Stimulated activated CD4-positive, alpha-beta T cell treated with anti-CD3 and anti-CD28 coated beads, Interleukin-4, amount 100 ng/mL, for 24 hours (primary cell): Measurements from ENCODE around the gene CADM2.
"Not testable (repeated sequence)": the region's sequence is repeated elsewhere in the genome, so short reads cannot be mapped to it uniquely, and the experiment has no call there.

Source experiments
- DNase-seq: peaks from one replicate; pipeline ENCODE4 v3.0.0-alpha.2; 2020

Gene CADM2

GRCh38 chr3:85495602-85496001 lies 536.8 kb downstream of the CADM2 start:
- DNase-seq: no peak

GRCh38 chr3:85498177-85498576 lies 539.4 kb downstream of the CADM2 start:
- DNase-seq: no peak

GRCh38 chr3:85502148-85502875 lies 543.5 kb downstream of the CADM2 start:
- DNase-seq: no peak

GRCh38 chr3:85504129-85504784 lies 545.5 kb downstream of the CADM2 start:
- DNase-seq: not testable (repeated sequence)

- not testable (repeated sequence) for DNase-seq
These were observed 546.2 kb downstream of the CADM2 start for GRCh38 chr3:85504785-85505511.

GRCh38 chr3:85507052-85507451 lies 548.3 kb downstream of the CADM2 start:
- not testable (repeated sequence) for DNase-seq

- DNase-seq: no peak
These were observed 549.9 kb downstream of the CADM2 start for GRCh38 chr3:85508659-85509058.

- DNase-seq: no peak
These were observed 557.4 kb downstream of the CADM2 start for GRCh38 chr3:85516146-85516545.

- DNase-seq: no peak
These were observed 565.3 kb downstream of the CADM2 start for GRCh38 chr3:85524104-85524503.

GRCh38 chr3:85525264-85525663 lies 566.5 kb downstream of the CADM2 start:
- no peak for DNase-seq

- no peak for DNase-seq
These were observed 574.8 kb downstream of the CADM2 start for GRCh38 chr3:85533586-85533985.

GRCh38 chr3:85535517-85535916 lies 576.7 kb downstream of the CADM2 start:
- DNase-seq: no peak

GRCh38 chr3:85539232-85539631 lies 580.4 kb downstream of the CADM2 start:
- DNase-seq: no peak

- no peak for DNase-seq
These were observed 595.4 kb downstream of the CADM2 start for GRCh38 chr3:85554153-85554552.

GRCh38 chr3:85560088-85560785 lies 601.4 kb downstream of the CADM2 start:
- DNase-seq: no peak

- DNase-seq: peak; percentile 18
These were observed 608.4 kb downstream of the CADM2 start for GRCh38 chr3:85567071-85567676.

GRCh38 chr3:85570819-85571218 lies 612.0 kb downstream of the CADM2 start:
- DNase-seq: no peak

GRCh38 chr3:85571835-85572234 lies 613.0 kb downstream of the CADM2 start:
- no peak for DNase-seq

- no peak for DNase-seq
These were observed 613.6 kb downstream of the CADM2 start for GRCh38 chr3:85572426-85572825.

GRCh38 chr3:85572978-85573377 lies 614.2 kb downstream of the CADM2 start:
- DNase-seq: no peak

GRCh38 chr3:85574006-85574705 lies 615.4 kb downstream of the CADM2 start:
- no peak for DNase-seq

- DNase-seq: peak; percentile 40
These were observed 617.4 kb downstream of the CADM2 start for GRCh38 chr3:85576091-85576690.
